ENCODE results near the gene P2RY14. TPM values are rescaled to one million over a fixed set of nuclear protein-coding genes. Genes with fewer than 3 reads are reported as not detected.

The P2RY14 gene
- total and polyA plus RNA-seq, 10 of the 15 experiments (the other 5 are each of a cell fraction or from before 2014, with no cell fraction given): 0.06 to 0.37 (median 0.28) TPM; not detected in 7

DNA sequence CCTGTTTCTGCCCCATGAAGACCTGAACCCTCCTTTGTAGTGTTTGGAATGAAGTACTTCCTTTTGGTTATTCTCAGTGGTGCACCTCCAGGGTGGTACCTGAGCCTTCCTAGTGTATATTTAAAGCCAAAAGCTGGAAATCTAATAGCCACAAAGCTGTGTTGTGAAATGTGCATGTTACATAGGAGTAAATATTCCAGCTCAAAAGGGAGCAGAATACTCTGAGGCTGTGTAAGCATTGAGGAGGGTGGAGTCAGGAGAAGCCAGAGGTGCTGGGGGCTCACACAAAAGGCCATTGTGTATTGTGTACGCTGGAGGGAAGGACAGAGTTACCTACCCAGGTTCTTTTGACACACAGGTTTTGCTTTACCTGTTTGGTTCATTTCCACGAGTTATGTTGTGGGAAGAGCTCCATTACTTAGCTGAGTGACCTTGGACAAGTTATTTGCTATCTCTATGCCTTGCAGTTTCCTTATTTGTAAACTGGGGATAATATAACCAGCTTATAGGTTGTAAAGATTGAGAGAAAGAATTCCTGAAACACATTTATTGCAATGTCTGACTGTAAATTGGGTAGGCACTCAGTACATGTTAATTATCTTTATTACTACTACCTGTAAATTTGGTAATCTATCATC, 100.0 kb downstream of the P2RY14 start:
- ChIA-PET POLR2A (interaction anchor here (1.0 kb wide), 1 partner anchor 10 kb away, joined by 3 read pairs; no protein-coding TSS in a partner anchor), CTCF (interaction anchor here (0.7 to 2.1 kb wide), 4 partner anchors 10 to 104 kb away, joined by 3 to 17 read pairs (median 4); no protein-coding TSS in a partner anchor), RAD21 (ENCODE audit: unreplicated experiment) (interaction anchor here (0.7 to 1.7 kb wide), 3 partner anchors 9 to 228 kb away, joined by 3 to 4 read pairs (median 3); no protein-coding TSS in a partner anchor), SMC1A (ENCODE audit: uncharacterized antibody, unreplicated experiment) (interaction anchor here (0.6 to 1.1 kb wide), 4 partner anchors 8 to 768 kb away, joined by 3 to 6 read pairs (median 3); no protein-coding TSS in a partner anchor)
- WGBS (ENCODE audit: insufficient coverage, insufficient replicate concordance, low lambda C conversion rate, missing lambda C conversion rate): 36% methylated on average over 2 of the region's 2 CpGs
- no peak overlapping the region for H3K4me2 ChIP-seq (ENCODE audit: control insufficient read depth, insufficient read depth)
- no peaks in the 10 kb centered on the region for H4K20me1 ChIP-seq (ENCODE audit: control insufficient read depth, insufficient read depth)
- no peak overlapping the region for H3K27ac ChIP-seq (ENCODE audit: control insufficient read depth, insufficient read depth)
- no peak for ATAC-seq
- no peak overlapping the region for H3K9ac ChIP-seq (ENCODE audit: control insufficient read depth, insufficient read depth, low read length)
- no peak overlapping the region for H3K4me3 ChIP-seq
- H2AFZ ChIP-seq (ENCODE audit: control insufficient read depth, low read depth, low read length): no peak overlapping the region
- no peaks in the 10 kb centered on the region for H3K9me3 ChIP-seq (replicated peaks; ENCODE audit: control insufficient read depth, insufficient read depth, low read length)
- H3K4me1 ChIP-seq (ENCODE audit: control insufficient read depth, insufficient read depth, low read length): no peaks in the 10 kb centered on the region
- no peaks in the 10 kb centered on the region for H3K36me3 ChIP-seq (ENCODE audit: control insufficient read depth in 2 of 2, insufficient read depth in 2 of 2, low read length in 1 of 2)
- no peaks in the 10 kb centered on the region for H3K79me2 ChIP-seq (ENCODE audit: control insufficient read depth, insufficient read depth, low read length)
- FAIRE-seq: no peak
- intact Hi-C loops (cut with micrococcal nuclease; ENCODE audit: unreplicated experiment): no loop called here
- DNase-seq (ENCODE audit: low read depth, low spot score): no peak
- no peaks in the 10 kb centered on the region for H3K27me3 ChIP-seq (replicated peaks in 1 of 2; ENCODE audit: control insufficient read depth in 2 of 2, insufficient read depth in 2 of 2, low read length in 1 of 2)
- in situ Hi-C loops (cut with MboI): no loop called here
- no TSS peak for BruUV-seq (replicated peaks)
- TF ChIP-seq ZBED1 (IDR thresholded peaks at IDR 0.05; ENCODE audit: borderline replicate concordance) (no peak), TCF12 (IDR thresholded peaks at IDR 0.05; ENCODE audit: low read depth, low read length) (no peak), HCFC1 (IDR thresholded peaks at IDR 0.05; ENCODE audit: low read length) (no peak), HDAC2 (IDR thresholded peaks at IDR 0.05) (no peak), KAT2A (conservative IDR thresholded peaks at IDR 0.05; ENCODE audit: control insufficient read depth, low read depth, low read length) (no peak), GABPA (IDR thresholded peaks at IDR 0.05; ENCODE audit: low read depth) (no peak)
- TF ChIP-seq, protein P1, sequence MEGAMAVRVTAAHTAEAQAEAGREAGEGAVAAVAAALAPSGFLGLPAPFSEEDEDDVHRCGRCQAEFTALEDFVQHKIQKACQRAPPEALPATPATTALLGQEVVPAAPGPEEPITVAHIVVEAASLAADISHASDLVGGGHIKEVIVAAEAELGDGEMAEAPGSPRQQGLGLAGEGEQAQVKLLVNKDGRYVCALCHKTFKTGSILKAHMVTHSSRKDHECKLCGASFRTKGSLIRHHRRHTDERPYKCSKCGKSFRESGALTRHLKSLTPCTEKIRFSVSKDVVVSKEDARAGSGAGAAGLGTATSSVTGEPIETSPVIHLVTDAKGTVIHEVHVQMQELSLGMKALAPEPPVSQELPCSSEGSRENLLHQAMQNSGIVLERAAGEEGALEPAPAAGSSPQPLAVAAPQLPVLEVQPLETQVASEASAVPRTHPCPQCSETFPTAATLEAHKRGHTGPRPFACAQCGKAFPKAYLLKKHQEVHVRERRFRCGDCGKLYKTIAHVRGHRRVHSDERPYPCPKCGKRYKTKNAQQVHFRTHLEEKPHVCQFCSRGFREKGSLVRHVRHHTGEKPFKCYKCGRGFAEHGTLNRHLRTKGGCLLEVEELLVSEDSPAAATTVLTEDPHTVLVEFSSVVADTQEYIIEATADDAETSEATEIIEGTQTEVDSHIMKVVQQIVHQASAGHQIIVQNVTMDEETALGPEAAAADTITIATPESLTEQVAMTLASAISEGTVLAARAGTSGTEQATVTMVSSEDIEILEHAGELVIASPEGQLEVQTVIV (IDR thresholded peaks at IDR 0.05; ENCODE audit: borderline replicate concordance, partially characterized antibody): no peak
- TF ChIP-seq, protein P2, sequence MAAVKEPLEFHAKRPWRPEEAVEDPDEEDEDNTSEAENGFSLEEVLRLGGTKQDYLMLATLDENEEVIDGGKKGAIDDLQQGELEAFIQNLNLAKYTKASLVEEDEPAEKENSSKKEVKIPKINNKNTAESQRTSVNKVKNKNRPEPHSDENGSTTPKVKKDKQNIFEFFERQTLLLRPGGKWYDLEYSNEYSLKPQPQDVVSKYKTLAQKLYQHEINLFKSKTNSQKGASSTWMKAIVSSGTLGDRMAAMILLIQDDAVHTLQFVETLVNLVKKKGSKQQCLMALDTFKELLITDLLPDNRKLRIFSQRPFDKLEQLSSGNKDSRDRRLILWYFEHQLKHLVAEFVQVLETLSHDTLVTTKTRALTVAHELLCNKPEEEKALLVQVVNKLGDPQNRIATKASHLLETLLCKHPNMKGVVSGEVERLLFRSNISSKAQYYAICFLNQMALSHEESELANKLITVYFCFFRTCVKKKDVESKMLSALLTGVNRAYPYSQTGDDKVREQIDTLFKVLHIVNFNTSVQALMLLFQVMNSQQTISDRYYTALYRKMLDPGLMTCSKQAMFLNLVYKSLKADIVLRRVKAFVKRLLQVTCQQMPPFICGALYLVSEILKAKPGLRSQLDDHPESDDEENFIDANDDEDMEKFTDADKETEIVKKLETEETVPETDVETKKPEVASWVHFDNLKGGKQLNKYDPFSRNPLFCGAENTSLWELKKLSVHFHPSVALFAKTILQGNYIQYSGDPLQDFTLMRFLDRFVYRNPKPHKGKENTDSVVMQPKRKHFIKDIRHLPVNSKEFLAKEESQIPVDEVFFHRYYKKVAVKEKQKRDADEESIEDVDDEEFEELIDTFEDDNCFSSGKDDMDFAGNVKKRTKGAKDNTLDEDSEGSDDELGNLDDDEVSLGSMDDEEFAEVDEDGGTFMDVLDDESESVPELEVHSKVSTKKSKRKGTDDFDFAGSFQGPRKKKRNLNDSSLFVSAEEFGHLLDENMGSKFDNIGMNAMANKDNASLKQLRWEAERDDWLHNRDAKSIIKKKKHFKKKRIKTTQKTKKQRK (IDR thresholded peaks at IDR 0.05; ENCODE audit: low read depth, low read length): no peak
- TF ChIP-seq, protein P3, sequence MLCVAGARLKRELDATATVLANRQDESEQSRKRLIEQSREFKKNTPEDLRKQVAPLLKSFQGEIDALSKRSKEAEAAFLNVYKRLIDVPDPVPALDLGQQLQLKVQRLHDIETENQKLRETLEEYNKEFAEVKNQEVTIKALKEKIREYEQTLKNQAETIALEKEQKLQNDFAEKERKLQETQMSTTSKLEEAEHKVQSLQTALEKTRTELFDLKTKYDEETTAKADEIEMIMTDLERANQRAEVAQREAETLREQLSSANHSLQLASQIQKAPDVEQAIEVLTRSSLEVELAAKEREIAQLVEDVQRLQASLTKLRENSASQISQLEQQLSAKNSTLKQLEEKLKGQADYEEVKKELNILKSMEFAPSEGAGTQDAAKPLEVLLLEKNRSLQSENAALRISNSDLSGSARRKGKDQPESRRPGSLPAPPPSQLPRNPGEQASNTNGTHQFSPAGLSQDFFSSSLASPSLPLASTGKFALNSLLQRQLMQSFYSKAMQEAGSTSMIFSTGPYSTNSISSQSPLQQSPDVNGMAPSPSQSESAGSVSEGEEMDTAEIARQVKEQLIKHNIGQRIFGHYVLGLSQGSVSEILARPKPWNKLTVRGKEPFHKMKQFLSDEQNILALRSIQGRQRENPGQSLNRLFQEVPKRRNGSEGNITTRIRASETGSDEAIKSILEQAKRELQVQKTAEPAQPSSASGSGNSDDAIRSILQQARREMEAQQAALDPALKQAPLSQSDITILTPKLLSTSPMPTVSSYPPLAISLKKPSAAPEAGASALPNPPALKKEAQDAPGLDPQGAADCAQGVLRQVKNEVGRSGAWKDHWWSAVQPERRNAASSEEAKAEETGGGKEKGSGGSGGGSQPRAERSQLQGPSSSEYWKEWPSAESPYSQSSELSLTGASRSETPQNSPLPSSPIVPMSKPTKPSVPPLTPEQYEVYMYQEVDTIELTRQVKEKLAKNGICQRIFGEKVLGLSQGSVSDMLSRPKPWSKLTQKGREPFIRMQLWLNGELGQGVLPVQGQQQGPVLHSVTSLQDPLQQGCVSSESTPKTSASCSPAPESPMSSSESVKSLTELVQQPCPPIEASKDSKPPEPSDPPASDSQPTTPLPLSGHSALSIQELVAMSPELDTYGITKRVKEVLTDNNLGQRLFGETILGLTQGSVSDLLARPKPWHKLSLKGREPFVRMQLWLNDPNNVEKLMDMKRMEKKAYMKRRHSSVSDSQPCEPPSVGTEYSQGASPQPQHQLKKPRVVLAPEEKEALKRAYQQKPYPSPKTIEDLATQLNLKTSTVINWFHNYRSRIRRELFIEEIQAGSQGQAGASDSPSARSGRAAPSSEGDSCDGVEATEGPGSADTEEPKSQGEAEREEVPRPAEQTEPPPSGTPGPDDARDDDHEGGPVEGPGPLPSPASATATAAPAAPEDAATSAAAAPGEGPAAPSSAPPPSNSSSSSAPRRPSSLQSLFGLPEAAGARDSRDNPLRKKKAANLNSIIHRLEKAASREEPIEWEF (IDR thresholded peaks at IDR 0.05; ENCODE audit: insufficient replicate concordance, low read depth, low read length): no peak

All from GM12878 (cell line).